Gastroesophageal sphincter (tissue), 3 donors: ENCODE results near the gene ERMN.
"Not testable (repeated sequence)": the region's sequence is repeated elsewhere in the genome, so short reads cannot be mapped to it uniquely, and the experiment has no call there.

Experiments
- POLR2A ChIP-seq, 2 donors: fragments of 450-650 bp; IDR thresholded peaks; one replicate each; pipeline ENCODE4 v1.6.1; 2017; ENCODE audit warnings: antibody characterized with exemption in 2 of 2, mild to moderate bottlenecking in 2 of 2, moderate library complexity in 1 of 2
- POLR2AphosphoS5 ChIP-seq: sonication (generic); formaldehyde crosslinking; IDR thresholded peaks from one replicate; pipeline ENCODE4 v1.6.1; 2017; ENCODE audit warnings: antibody characterized with exemption
- TF ChIP-seq, protein P1 (sequence below), 4 experiments: fragments of 200-600 bp in 2 of 4; fragments of 450-650 bp in 2 of 4; sonication (generic) in 1 of 4; IDR thresholded peaks; one replicate each; pipeline ENCODE4 v1.5.1; 2017 to 2019; ENCODE audit warnings: antibody characterized with exemption in 4 of 4, mild to moderate bottlenecking in 2 of 4, moderate library complexity in 2 of 4

GRCh38 chr2:157279311-157279710 is 46.3 kb downstream of the ERMN start:
- TF ChIP-seq POLR2AphosphoS5; POLR2A (IDR thresholded peaks at IDR 0.05): not testable (repeated sequence)
- TF ChIP-seq, protein P1, sequence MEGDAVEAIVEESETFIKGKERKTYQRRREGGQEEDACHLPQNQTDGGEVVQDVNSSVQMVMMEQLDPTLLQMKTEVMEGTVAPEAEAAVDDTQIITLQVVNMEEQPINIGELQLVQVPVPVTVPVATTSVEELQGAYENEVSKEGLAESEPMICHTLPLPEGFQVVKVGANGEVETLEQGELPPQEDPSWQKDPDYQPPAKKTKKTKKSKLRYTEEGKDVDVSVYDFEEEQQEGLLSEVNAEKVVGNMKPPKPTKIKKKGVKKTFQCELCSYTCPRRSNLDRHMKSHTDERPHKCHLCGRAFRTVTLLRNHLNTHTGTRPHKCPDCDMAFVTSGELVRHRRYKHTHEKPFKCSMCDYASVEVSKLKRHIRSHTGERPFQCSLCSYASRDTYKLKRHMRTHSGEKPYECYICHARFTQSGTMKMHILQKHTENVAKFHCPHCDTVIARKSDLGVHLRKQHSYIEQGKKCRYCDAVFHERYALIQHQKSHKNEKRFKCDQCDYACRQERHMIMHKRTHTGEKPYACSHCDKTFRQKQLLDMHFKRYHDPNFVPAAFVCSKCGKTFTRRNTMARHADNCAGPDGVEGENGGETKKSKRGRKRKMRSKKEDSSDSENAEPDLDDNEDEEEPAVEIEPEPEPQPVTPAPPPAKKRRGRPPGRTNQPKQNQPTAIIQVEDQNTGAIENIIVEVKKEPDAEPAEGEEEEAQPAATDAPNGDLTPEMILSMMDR (IDR thresholded peaks at IDR 0.05): not testable (repeated sequence)
